IMR-90 (cell line): ENCODE measurements around the gene ZNF470. TPM values are rescaled to one million over a fixed set of nuclear protein-coding genes. Genes with fewer than 3 reads are reported as not detected.
A peak's percentile ranks its signal among the peaks of the same experiment; 100 is the strongest.

Experiments used
- ATAC-seq: fragments of 200-7000 bp; cut with Tn5 transposase; 2 replicates; pipeline ENCODE4 v1.9.1; 2020; ENCODE audit warnings: low read depth, mild to moderate bottlenecking, moderate library complexity
- BruUV-seq: library from RNA; stranded (reverse); fragments of 400-500 nt; replicated peaks from 2 replicates; lab custom pipeline; 2021; lab: Mats Ljungman, UMichigan
- CTCF ChIA-PET: fragments of 300-600 bp; formaldehyde crosslinking; extraction: SDS; loops from one replicate; lab custom pipeline; 2021; ENCODE audit warnings: antibody characterized with exemption; lab: Yijun Ruan, JAX
- POLR2A ChIA-PET: fragments of 300-600 bp; sonication (Branson Sonifier 250); formaldehyde crosslinking; loops from one replicate; lab custom pipeline; 2022; ENCODE audit warnings: antibody characterized with exemption; ENCODE audit not compliant: unreplicated experiment; lab: Charles Lee
- DNase-seq: peaks from one replicate; pipeline ENCODE4 v3.0.0; 2013
- H2AFZ ChIP-seq: replicated peaks from 2 replicates; pipeline ENCODE3; 2013; ENCODE audit warnings: low read length, mild to moderate bottlenecking; ENCODE audit not compliant: poor library complexity
- H2AK5ac ChIP-seq: 2 replicates; pipeline ENCODE4 v1.6.1; 2013; ENCODE audit warnings: low read depth, low read length, inconsistent platforms
- H2AK9ac ChIP-seq: replicated peaks from 2 replicates; pipeline ENCODE3; 2013; ENCODE audit warnings: mild to moderate bottlenecking, low read depth, low read length, moderate library complexity; ENCODE audit not compliant: poor library complexity
- H2BK120ac ChIP-seq: 2 replicates; pipeline ENCODE4 v1.6.1; 2013; ENCODE audit warnings: low read depth, low read length, inconsistent platforms
- H2BK15ac ChIP-seq: 3 replicates; pipeline ENCODE4 v1.6.1; 2013; ENCODE audit warnings: low read depth, low read length, inconsistent platforms
- H2BK20ac ChIP-seq: 2 replicates; pipeline ENCODE4 v1.6.1; 2013; ENCODE audit warnings: low read depth, mild to moderate bottlenecking, inconsistent platforms, low read length, moderate library complexity
- H2BK5ac ChIP-seq: 2 replicates; pipeline ENCODE4 v1.6.1; 2013; ENCODE audit warnings: mild to moderate bottlenecking, low read depth, low read length, inconsistent platforms; ENCODE audit not compliant: poor library complexity, severe bottlenecking
- H3K14ac ChIP-seq: replicated peaks from 2 replicates; pipeline ENCODE4 v1.6.1; 2013; ENCODE audit warnings: low read depth, low read length, inconsistent platforms
- H3K18ac ChIP-seq: 2 replicates; pipeline ENCODE4 v1.6.1; 2013; ENCODE audit warnings: low read depth, low read length, control low read depth
- H3K23ac ChIP-seq: 2 replicates; pipeline ENCODE4 v1.6.1; 2013; ENCODE audit warnings: low read depth, low read length, inconsistent platforms
- H3K27ac ChIP-seq: 2 replicates; pipeline ENCODE4 v1.5.1; 2013; ENCODE audit warnings: mild to moderate bottlenecking, control low read depth, low read length; ENCODE audit not compliant: insufficient read depth
- H3K27me3 ChIP-seq: 2 replicates; pipeline ENCODE4 v1.6.1; 2013; ENCODE audit warnings: low read length; ENCODE audit not compliant: control insufficient read depth, insufficient read depth
- H3K36me3 ChIP-seq: 2 replicates; pipeline ENCODE4 v1.6.1; 2013; ENCODE audit warnings: low read length, mixed read lengths; ENCODE audit not compliant: control insufficient read depth, insufficient read depth
- H3K4ac ChIP-seq: 2 replicates; pipeline ENCODE4 v1.6.1; 2013; ENCODE audit warnings: low read depth, low read length, inconsistent platforms
- H3K4me1 ChIP-seq: 2 replicates; pipeline ENCODE4 v1.6.1; 2013; ENCODE audit warnings: low read length, mixed read lengths; ENCODE audit not compliant: control insufficient read depth, insufficient read depth
- H3K4me2 ChIP-seq: 2 replicates; pipeline ENCODE4 v1.6.1; 2013; ENCODE audit warnings: low read depth, mild to moderate bottlenecking, control low read depth, low read length, moderate library complexity
- H3K4me3 ChIP-seq: 2 replicates; pipeline ENCODE4 v1.5.1; 2013; ENCODE audit warnings: low read depth, mild to moderate bottlenecking, control low read depth, low read length, moderate library complexity; ENCODE audit not compliant: insufficient read depth
- H3K56ac ChIP-seq: 2 replicates; pipeline ENCODE4 v1.6.1; 2013; ENCODE audit warnings: low read length, inconsistent platforms; ENCODE audit not compliant: insufficient read depth; ENCODE audit errors: extremely low read depth
- H3K79me1 ChIP-seq, 2 experiments: 2 replicates each; pipeline ENCODE4 v1.6.1; 2013; ENCODE audit warnings: low read length in 2 of 2, inconsistent platforms in 1 of 2, low read depth in 1 of 2
- H3K9ac ChIP-seq: 2 replicates; pipeline ENCODE4 v1.6.1; 2013; ENCODE audit warnings: low read depth, low read length, control low read depth
- H3K9me1 ChIP-seq: 2 replicates; pipeline ENCODE4 v1.6.1; 2013; ENCODE audit warnings: low read length, inconsistent platforms; ENCODE audit not compliant: insufficient read depth
- H3K9me3 ChIP-seq: 2 replicates; pipeline ENCODE4 v1.6.1; 2013; ENCODE audit warnings: low read length; ENCODE audit not compliant: control insufficient read depth, insufficient read depth
- H4K20me1 ChIP-seq: 2 replicates; pipeline ENCODE4 v1.6.1; 2013; ENCODE audit warnings: low read length, inconsistent platforms; ENCODE audit not compliant: insufficient read depth
- H4K5ac ChIP-seq: 2 replicates; pipeline ENCODE4 v1.6.1; 2013; ENCODE audit warnings: mild to moderate bottlenecking, low read depth, low read length, control low read depth
- H4K8ac ChIP-seq, 2 experiments: 2 replicates each; pipeline ENCODE4 v1.6.1; 2013; ENCODE audit warnings: low read depth in 2 of 2, low read length in 2 of 2, control low read depth in 1 of 2, inconsistent platforms in 1 of 2
- H4K91ac ChIP-seq: 2 replicates; pipeline ENCODE4 v1.6.1; 2013; ENCODE audit warnings: low read depth, low read length, inconsistent platforms; ENCODE audit not compliant: insufficient read depth
- BHLHE40 ChIP-seq: fragments of 150-350 bp; IDR thresholded peaks from 2 replicates; pipeline ENCODE4 v1.6.1; 2016; ENCODE audit warnings: mild to moderate bottlenecking, low read depth, low read length
- CEBPB ChIP-seq: IDR thresholded peaks from 2 replicates; pipeline ENCODE4 v1.6.1; 2012; ENCODE audit warnings: low read depth, low read length, improper control_type of control experiment
- MAZ ChIP-seq: IDR thresholded peaks from 2 replicates; pipeline ENCODE4 v1.6.1; 2012; ENCODE audit warnings: low read depth, mild to moderate bottlenecking, low read length, improper control_type of control experiment, moderate library complexity, borderline replicate concordance
- MXI1 ChIP-seq: IDR thresholded peaks from 2 replicates; pipeline ENCODE4 v1.6.1; 2012; ENCODE audit warnings: low read depth, mild to moderate bottlenecking, low read length, moderate library complexity, borderline replicate concordance
- RCOR1 ChIP-seq: IDR thresholded peaks from 2 replicates; pipeline ENCODE4 v1.6.1; 2012; ENCODE audit warnings: mild to moderate bottlenecking, low read length, improper control_type of control experiment; ENCODE audit not compliant: insufficient replicate concordance
- RFX5 ChIP-seq: IDR thresholded peaks from 2 replicates; pipeline ENCODE4 v1.8.0; 2012; ENCODE audit warnings: low read depth, mild to moderate bottlenecking, low read length, moderate library complexity
- WGBS, 2 experiments: methylation state at CpG; one replicate each; pipeline versions ENCODE4 v1.1.5 to v1.1.7; 2013; ENCODE audit warnings: missing lambda C conversion rate in 2 of 2; ENCODE audit not compliant: insufficient read length in 1 of 2; ENCODE audit errors: extremely low coverage in 2 of 2; 5-methylcytosine and 5-hydroxymethylcytosine counted together
- dilution Hi-C: fragments of 300-500 bp; cut with HindIII; formaldehyde crosslinking; loops from one replicate; pipeline ENCODE4 v1.14.3; 2018; ENCODE audit warnings: low sequenced_read_pairs; ENCODE audit not compliant: unreplicated experiment
- in situ Hi-C: fragments of 300-500 bp; cut with MboI; formaldehyde crosslinking; loops from 3 replicates; pipeline ENCODE4 v1.14.3; 2019; ENCODE audit warnings: low sequenced_read_pairs, inconsistent platforms, mixed read lengths
- intact Hi-C: fragments of 100-400 bp; cut with micrococcal nuclease; formaldehyde crosslinking; loops from 2 replicates; pipeline ENCODE4 v1.10.0; 2022
- polyA plus RNA-seq, 3 experiments: library from polyadenylated mRNA; depleted of rRNA; stranded (reverse); fragments of >200 nt; gene quantifications; 2 replicates each; pipeline ENCODE4 v1.2.3, GENCODE V29; 2012; ENCODE audit warnings: low replicate concordance in 1 of 3
- total RNA-seq: library from RNA; depleted of rRNA; stranded (reverse); fragments of >200 nt; gene quantifications from 2 replicates; pipeline ENCODE4 v1.2.3, GENCODE V29; 2012

ZNF470 gene
- total and polyA plus RNA-seq, 2 of the 4 experiments (the other 2 are of a cell fraction): 1.7 to 3.8 TPM

- Histone ChIP-seq H4K91ac (no peak overlapping the region), H3K14ac (no peak overlapping the region), H3K4me1 (peaks cover 2% of the 10 kb centered on the region; the same call in 1 of the 2 replicates), H3K9me3 (peaks cover 50% of the 10 kb centered on the region), H2BK5ac (no peak overlapping the region), H3K27me3 (no peaks in the 10 kb centered on the region), H2BK15ac (no peak overlapping the region), H2AK5ac (no peak overlapping the region), H3K36me3 (peaks cover 41% of the 10 kb centered on the region), H3K9ac (no peak overlapping the region), H3K4me3 (no peak overlapping the region), H3K18ac (no peak overlapping the region), H3K4me2 (no peak overlapping the region), H3K4ac (no peak overlapping the region), H4K8ac (no peak overlapping the region), H4K5ac (no peak overlapping the region), H2BK120ac (no peak overlapping the region), H3K79me1 (peaks cover 17 to 24% of the 10 kb centered on the region in 2 experiments; a peak in 3 of 4 replicates), H3K27ac (no peak overlapping the region), H4K20me1 (no peaks in the 10 kb centered on the region), H3K9me1 (no peaks in the 10 kb centered on the region), H3K56ac (no peak overlapping the region), H2AK9ac (no peak overlapping the region), H2BK20ac (no peak overlapping the region), H3K23ac (no peak overlapping the region), H2AFZ (no peak overlapping the region)
- intact Hi-C loops (no loop called here), dilution Hi-C loops (no loop called here), in situ Hi-C loops (no loop called here)
- CTCF ChIA-PET: no interaction called here
- POLR2A ChIA-PET: no interaction called here
- BruUV-seq: no TSS peak
- DNase-seq (no peak), ATAC-seq (no peak)
- no peak for TF ChIP-seq MXI1
- no peak for TF ChIP-seq MAZ
- TF ChIP-seq BHLHE40: no peak
- TF ChIP-seq CEBPB: peak; percentile 85
- no peak for TF ChIP-seq RCOR1
- no peak for TF ChIP-seq RFX5
- WGBS, 2 experiments: 40% methylated on average over 1 of the region's 2 CpGs; no CpG with 5 or more reads in 1 of the 2 experiments
These were observed 23.5 kb upstream of the ZNF470 start for GRCh38 chr19:56543776-56544175.
